BE2C (cell line): Measurements from ENCODE around the gene LHPP.
"Not testable (repeated sequence)": the region's sequence is repeated elsewhere in the genome, so short reads cannot be mapped to it uniquely, and the experiment has no call there.

Experiments
- DNase-seq: peaks from one replicate; pipeline ENCODE4 v3.0.0-alpha.2; 2020
- H3K27me3 ChIP-seq: fragments of 250-450 bp; sonication (Bioruptor Pico); 2 replicates; pipeline ENCODE4 v1.5.1; 2020; ENCODE audit warnings: mild to moderate bottlenecking
- H3K36me3 ChIP-seq: fragments of 250-450 bp; sonication (Bioruptor Pico); 2 replicates; pipeline ENCODE4 v1.5.1; 2020; ENCODE audit warnings: mild to moderate bottlenecking
- H3K4me1 ChIP-seq: fragments of 250-450 bp; sonication (Bioruptor Pico); 2 replicates; pipeline ENCODE4 v1.5.1; 2020
- H3K4me3 ChIP-seq: 2 replicates; pipeline ENCODE4 v1.5.1; 2011; ENCODE audit warnings: low read depth, low read length
- H3K9me3 ChIP-seq: fragments of 250-450 bp; sonication (Bioruptor Pico); 2 replicates; pipeline ENCODE4 v1.5.1; 2020
- CTCF ChIP-seq: IDR thresholded peaks from 2 replicates; pipeline ENCODE4 v1.5.1; 2012; ENCODE audit warnings: mild to moderate bottlenecking, low read depth, low read length

The LHPP gene

DNA sequence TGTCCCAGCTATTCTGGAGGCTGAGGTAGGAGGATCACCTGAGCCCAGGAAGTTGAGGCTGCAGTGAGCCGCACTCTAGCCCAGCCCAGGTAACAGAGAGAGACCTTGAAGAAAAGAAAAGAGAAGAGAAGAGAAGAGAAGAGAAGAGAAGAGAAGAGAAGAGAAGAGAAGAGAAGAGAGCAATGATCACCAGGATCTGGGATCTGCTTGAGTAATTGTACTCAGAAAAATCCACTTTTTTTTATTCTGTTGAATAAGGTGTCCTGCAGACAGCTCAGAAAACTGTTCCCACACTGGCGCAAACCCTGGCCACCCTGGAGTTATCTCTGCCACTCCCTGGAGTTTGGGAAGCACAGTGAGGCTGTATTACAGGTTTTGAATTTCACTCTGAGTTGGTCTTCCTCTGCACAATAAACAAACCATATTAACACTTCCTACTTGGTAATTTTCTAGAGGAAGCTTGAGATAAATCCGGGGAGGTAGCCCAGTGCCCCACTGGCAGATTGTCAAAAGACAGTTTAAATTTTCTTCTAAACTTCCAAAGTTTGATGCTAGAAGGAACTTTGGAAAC lies 33.3 kb upstream of the LHPP start:
- Histone ChIP-seq H3K27me3 (no peaks in the 10 kb centered on the region; the same call in 1 of the 2 replicates), H3K36me3 (no peaks in the 10 kb centered on the region), H3K4me3 (no peak overlapping the region), H3K4me1 (no peaks in the 10 kb centered on the region), H3K9me3 (no peaks in the 10 kb centered on the region)
- TF ChIP-seq CTCF = no peak
- DNase-seq = no peak

GRCh38 chr10:124429576-124429975 lies 32.0 kb upstream of the LHPP start:
- Histone ChIP-seq H3K9me3 (no peaks in the 10 kb centered on the region), H3K27me3 (no peaks in the 10 kb centered on the region; the same call in 1 of the 2 replicates), H3K36me3 (no peaks in the 10 kb centered on the region), H3K4me3 (no peak overlapping the region), H3K4me1 (no peaks in the 10 kb centered on the region)
- no peak for DNase-seq
- TF ChIP-seq CTCF = no peak

DNA sequence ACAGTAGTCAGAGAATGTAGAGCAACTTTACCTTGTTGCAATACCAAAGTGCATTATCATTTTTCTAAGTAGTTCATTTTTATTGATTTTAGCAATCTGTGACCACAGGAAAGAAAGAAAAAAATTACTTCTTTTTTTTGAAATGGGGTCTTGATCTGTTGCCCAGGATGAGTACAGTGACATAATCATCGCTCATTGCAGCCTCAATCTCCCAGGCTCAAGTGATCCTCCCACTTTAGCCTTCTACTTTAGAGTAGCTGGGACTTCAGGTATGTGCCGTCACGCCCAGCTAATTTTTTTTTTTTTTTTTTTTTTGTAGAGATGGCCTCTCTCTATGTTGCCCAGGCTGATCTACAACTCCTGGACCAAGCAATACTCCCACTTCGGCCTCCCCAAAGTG lies 31.5 kb upstream of the LHPP start:
- DNase-seq = no peak
- no peaks in the 10 kb centered on the region for H3K9me3 ChIP-seq
- H3K36me3 ChIP-seq = no peaks in the 10 kb centered on the region
- no peaks in the 10 kb centered on the region; the same call in 1 of the 2 replicates for H3K27me3 ChIP-seq
- no peak for TF ChIP-seq CTCF
- H3K4me3 ChIP-seq = no peak overlapping the region
- no peaks in the 10 kb centered on the region for H3K4me1 ChIP-seq

- no peak for TF ChIP-seq CTCF
Observed at GRCh38 chr10:124433461-124433860, 28.2 kb upstream of the LHPP start.

DNA sequence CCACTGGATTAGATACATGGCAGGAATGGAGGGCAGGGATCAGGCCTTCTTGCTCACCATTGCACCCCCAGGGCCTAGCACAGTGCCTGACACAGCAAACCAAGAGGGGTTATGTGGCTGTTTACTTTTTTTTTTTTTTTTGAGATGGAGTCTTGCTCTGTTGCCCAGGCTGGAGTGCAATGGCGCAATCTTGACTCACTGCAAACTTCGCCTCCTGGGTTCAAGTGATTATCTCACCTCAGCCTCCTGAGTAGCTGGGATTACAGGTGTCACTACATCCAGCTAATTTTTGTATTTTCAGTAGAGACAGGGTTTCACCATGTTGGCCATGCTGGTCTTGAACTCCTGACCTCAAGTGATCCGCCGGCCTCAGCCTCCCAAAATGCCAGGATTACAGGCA lies 25.9 kb upstream of the LHPP start:
- DNase-seq, H3K27me3 ChIP-seq, H3K4me3 ChIP-seq, H3K9me3 ChIP-seq, H3K4me1 ChIP-seq, H3K36me3 ChIP-seq: not testable (repeated sequence)

More at GRCh38 chr10:124433461-124433860, 28.2 kb upstream of the LHPP start:
- no peaks in the 10 kb centered on the region for H3K36me3 ChIP-seq
- H3K9me3 ChIP-seq = no peaks in the 10 kb centered on the region
- DNase-seq = no peak
- no peaks in the 10 kb centered on the region for H3K4me1 ChIP-seq
- H3K4me3 ChIP-seq = no peak overlapping the region
- no peaks in the 10 kb centered on the region; the same call in 1 of the 2 replicates for H3K27me3 ChIP-seq

DNA sequence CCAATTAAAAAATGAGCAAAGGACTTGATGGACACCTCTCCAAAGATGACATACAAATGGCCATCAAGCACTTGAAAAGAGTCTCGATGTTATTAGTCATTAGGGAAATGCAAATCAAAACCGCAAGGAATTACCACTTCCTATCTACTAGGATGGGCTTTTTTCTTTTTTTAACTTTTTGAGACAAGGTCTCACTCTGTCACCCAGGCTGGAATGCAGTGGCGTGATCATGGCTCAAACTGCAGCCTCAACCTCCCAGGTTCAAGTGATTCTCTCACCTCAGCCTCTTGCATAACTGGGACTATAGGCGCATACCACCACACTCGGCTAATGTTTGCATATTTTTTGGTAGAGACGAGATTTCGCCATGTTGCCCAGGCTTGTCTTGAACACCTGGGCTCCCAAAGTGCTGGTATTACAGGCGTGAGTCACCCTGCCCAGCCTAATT lies 25.4 kb upstream of the LHPP start:
- Histone ChIP-seq H3K9me3 (no peaks in the 10 kb centered on the region), H3K27me3 (no peaks in the 10 kb centered on the region), H3K4me3 (no peak overlapping the region), H3K4me1 (no peaks in the 10 kb centered on the region), H3K36me3 (no peaks in the 10 kb centered on the region)
- no peak for DNase-seq
- no peak for TF ChIP-seq CTCF

- not testable (repeated sequence) for H3K9me3 ChIP-seq, H3K36me3 ChIP-seq, H3K4me1 ChIP-seq, H3K4me3 ChIP-seq, DNase-seq
- peaks cover 33% of the 10 kb centered on the region for H3K27me3 ChIP-seq
Observed at GRCh38 chr10:124441694-124442093, 19.9 kb upstream of the LHPP start.
